D721Med (cell line): ENCODE data around the gene TFEC.
"Not testable (repeated sequence)": the region's sequence is repeated elsewhere in the genome, so short reads cannot be mapped to it uniquely, and the experiment has no call there.

ENCODE experiments used
- DNase-seq: peaks from one replicate; pipeline ENCODE4 v3.0.0; 2011; ENCODE audit warnings: low spot score; ENCODE audit not compliant: insufficient read length
- FAIRE-seq: peaks from 2 replicates; lab custom pipeline; 2011; peaks lifted over from hg19 to GRCh38; lab: Jason Lieb, UNC
- CTCF ChIP-seq: IDR thresholded peaks from 2 replicates; pipeline ENCODE4 v1.5.1; 2012; ENCODE audit warnings: mild to moderate bottlenecking, control low read depth; ENCODE audit not compliant: insufficient read depth; ENCODE audit errors: missing control alignments

Gene TFEC

DNA sequence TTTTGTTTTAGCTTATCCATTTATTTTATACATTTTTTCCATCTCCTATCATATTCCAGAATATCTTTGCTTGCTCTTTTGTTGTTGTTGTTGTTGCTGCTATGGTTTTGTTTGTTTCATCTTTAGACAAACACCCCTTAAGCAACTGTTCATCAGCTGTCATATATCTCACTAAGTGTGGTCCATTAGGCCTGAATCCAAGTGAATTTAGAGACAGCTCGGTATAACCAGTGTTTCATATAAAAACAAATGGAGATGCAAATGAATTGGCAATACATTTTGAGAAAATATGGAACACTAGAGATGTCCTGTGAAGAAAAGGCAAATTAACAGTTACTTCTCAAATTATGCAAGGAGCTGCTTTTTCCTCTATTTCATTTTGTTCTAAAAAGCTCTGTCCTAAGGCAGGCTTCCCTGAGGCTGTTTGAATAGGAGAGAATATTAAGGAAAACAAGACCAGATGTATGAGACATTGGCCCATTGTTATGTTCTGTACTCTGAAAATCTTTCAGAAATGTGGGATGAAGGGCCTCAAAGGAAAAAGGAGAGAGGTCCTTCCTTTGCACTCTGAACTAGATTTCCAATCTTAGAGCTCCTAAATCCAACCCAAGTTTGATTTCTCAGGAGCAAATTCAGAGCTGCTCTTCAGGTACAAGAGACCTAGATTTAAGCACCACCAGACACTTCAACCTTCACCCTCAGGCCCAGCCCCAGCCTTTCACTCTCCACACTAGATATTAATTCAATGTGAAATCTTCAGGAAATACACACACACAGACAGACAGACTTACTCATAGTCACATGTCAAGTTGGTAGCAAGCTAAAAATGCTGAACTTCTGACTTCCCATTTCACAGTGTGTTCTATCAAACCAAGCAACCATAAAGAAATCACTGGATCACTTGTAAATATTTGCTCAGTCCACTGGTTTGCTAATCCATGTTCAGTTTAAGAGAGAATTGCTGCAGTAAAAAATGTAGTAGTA lies 5.4 kb downstream of the TFEC start:
- FAIRE-seq = no peak
- TF ChIP-seq CTCF = no peak

DNA sequence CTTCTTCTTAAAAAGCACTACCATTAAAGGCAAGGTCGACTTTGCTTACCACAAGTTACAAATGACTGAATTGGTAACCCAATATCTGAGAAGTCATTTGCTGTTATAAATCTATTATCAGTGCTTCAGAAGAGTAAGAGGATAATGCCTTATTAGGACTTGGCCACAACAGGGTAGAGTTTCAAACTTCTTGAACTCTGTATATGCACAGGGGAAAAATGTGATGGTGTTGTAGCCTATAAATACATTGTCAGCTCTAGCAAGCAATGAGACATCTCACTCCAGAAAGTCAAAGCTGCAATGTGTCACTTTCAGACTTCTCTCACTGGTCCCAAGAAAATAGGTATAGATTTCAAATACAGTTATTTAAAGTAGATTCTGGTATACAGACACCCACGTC lies 9.3 kb downstream of the TFEC start:
- FAIRE-seq = no peak

More for the DNA sequence above, 5.4 kb downstream of the TFEC start:
- no peak for DNase-seq

DNA sequence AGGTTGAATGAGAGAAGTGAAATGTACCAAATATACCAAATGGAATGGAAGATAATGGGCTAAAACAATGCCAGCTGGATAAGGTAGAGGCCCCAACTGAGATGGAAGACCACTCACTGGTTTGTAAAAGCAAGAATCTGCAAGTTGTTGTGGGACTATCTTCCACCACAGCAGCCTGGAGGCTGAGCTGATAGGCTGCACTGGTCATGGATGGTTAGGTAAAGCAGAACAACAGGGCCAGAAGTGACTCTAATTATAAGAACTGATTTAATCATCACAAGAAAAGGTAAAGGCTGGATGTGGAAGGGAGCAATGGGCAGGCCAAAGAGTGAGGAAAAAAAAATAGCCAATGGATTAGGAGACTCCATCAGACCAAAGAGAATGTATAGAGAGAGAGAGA lies 11.8 kb downstream of the TFEC start:
- FAIRE-seq (no peak), DNase-seq (no peak)
- no peak for TF ChIP-seq CTCF

More for the DNA sequence above, 9.3 kb downstream of the TFEC start:
- DNase-seq = no peak
- no peak for TF ChIP-seq CTCF

GRCh38 chr7:116013675-116014074 lies 16.9 kb downstream of the TFEC start:
- DNase-seq = no peak
- TF ChIP-seq CTCF = no peak
- FAIRE-seq = no peak

DNA sequence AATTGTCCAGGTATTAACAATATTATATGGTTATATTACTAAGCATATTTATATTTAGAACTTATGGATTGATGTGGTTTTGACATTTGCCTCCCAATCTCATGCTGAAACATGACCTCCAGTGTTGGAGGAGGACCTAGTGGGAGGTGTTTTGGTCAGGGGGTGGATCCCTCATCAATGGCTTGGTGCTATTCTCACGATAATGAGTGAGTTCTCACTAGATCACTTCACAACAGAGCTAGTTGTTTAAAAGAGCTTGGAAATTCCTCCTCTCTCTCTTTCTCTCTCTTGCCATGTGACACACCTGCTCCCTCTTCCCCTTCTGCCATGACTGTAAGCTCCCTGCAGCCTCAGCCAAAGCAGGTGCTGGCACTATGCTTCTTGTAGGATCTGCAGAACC lies 19.0 kb downstream of the TFEC start:
- no peak for TF ChIP-seq CTCF
- FAIRE-seq (no peak), DNase-seq (no peak)

- DNase-seq, FAIRE-seq: not testable (repeated sequence)
Measured at GRCh38 chr7:116004762-116005161, 25.8 kb downstream of the TFEC start.

- no peak for FAIRE-seq
- TF ChIP-seq CTCF = no peak
- no peak for DNase-seq
Measured at GRCh38 chr7:115997221-115997620, 33.3 kb downstream of the TFEC start.
